SK-N-SH treated with all-trans-retinoic acid at 6 μM for 48 hours (cell line): ENCODE data around the gene CEACAM5.

ENCODE experiments used
- CREB5 ChIP-seq: fragments of 250-450 bp; sonication (Bioruptor Pico); IDR thresholded peaks from 2 replicates; pipeline ENCODE4 v1.5.1; 2020; ENCODE audit warnings: low read depth, mild to moderate bottlenecking, moderate library complexity
- SNAI2 ChIP-seq: fragments of 250-450 bp; sonication (Bioruptor Pico); IDR thresholded peaks from 2 replicates; pipeline ENCODE4 v1.5.0; 2020; ENCODE audit warnings: mild to moderate bottlenecking, moderate library complexity

DNA sequence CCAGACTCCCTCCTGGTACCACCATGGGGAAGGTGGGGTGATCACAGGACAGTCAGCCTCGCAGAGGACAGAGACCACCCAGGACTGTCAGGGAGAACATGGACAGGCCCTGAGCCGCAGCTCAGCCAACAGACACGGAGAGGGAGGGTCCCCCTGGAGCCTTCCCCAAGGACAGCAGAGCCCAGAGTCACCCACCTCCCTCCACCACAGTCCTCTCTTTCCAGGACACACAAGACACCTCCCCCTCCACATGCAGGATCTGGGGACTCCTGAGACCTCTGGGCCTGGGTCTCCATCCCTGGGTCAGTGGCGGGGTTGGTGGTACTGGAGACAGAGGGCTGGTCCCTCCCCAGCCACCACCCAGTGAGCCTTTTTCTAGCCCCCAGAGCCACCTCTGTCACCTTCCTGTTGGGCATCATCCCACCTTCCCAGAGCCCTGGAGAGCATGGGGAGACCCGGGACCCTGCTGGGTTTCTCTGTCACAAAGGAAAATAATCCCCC lies 505 bp upstream of the CEACAM5 start:
- TF ChIP-seq CREB5 (CRISPR knock-in tag) (no peak), SNAI2 (no peak)
